ENCODE measurements around the gene PACS2.
"Not testable (repeated sequence)": the region's sequence is repeated elsewhere in the genome, so short reads cannot be mapped to it uniquely, and the experiment has no call there.

The PACS2 gene

GRCh38 chr14:105316968-105317510 is 2.5 kb downstream of the PACS2 start:
- Mint-ChIP-seq H3K27ac (no peak overlapping the region), H3K9me3 (ENCODE audit: low read depth) (no peaks in the 10 kb centered on the region), H3K36me3 (no peaks in the 10 kb centered on the region), H3K27me3 (no peaks in the 10 kb centered on the region), H3K4me3 (peak overlapping the region; percentile 49), H3K4me1 (ENCODE audit: low read depth) (peaks cover 32% of the 10 kb centered on the region)

DNA sequence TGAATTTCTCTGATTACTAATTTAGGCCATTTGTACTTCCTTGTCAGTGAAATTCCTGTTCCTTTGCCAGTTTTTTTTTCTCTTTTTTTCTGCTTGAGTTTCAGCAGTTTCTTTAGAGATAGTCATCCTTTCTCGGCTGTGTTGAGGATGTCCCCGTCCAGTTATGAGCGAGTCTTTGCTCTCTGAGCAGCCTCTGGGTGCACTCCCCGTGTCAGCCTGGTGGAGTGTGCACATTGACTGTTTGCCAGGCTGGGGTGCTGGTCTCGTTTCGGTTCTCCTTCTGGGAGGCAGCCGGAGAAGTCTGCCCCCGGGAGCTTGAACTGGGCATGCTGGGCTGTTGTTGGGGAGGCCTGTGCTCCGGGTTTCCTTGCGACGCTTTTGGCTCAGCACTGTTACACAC is 3.0 kb downstream of the PACS2 start:
- Mint-ChIP-seq H3K27me3 (no peaks in the 10 kb centered on the region), H3K4me1 (ENCODE audit: low read depth) (peaks cover 34% of the 10 kb centered on the region), H3K27ac (no peak overlapping the region), H3K36me3 (no peaks in the 10 kb centered on the region), H3K4me3 (no peak overlapping the region), H3K9me3 (ENCODE audit: low read depth) (no peaks in the 10 kb centered on the region)

DNA sequence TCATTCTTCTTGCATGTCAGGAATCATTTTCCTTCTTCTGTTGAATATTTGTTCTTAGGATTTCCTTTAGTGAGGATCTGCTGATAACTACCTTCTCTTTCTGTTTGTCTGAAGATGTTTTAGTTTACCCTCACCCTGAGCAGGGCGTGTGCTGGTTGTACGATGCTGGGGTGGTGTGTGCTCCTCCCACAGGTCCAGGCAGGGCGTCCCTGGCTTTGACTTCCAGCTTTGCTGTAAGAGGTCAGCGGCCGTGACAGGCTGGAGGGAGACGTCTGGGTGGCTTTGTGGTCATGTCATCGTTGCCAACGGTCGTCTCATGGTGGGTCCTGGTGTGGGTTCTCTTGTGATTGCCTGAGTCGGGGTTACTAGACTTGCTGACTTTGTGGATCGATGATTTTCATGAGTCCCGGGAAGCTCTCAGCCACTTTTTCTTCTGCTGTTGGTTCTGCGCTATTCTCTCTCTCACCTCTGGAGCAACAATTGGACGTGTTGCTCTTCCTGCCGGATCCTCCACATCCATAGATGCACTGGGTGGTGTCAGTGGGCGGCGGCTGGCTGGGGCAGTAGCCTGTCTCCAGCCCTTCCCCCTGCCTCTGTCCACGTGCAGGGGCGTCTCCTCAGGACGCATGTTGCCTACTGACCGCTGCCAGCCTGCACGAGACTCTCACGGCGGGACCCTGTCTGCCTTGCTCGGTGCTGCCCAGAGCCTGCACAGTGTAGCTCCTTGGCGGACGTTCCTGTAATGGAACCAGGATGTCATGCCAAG is 8.4 kb downstream of the PACS2 start:
- no peaks in the 10 kb centered on the region for H3K9me3 Mint-ChIP-seq (ENCODE audit: low read depth)
- no peak overlapping the region for H3K27ac Mint-ChIP-seq
- peaks cover 16% of the 10 kb centered on the region for H3K4me1 Mint-ChIP-seq (ENCODE audit: low read depth)
- H3K27me3 Mint-ChIP-seq: no peaks in the 10 kb centered on the region
- peaks cover 4% of the 10 kb centered on the region for H3K36me3 Mint-ChIP-seq
- no peak overlapping the region for H3K4me3 Mint-ChIP-seq

GRCh38 chr14:105323663-105324062 is 9.1 kb downstream of the PACS2 start:
- Mint-ChIP-seq H3K36me3 (peaks cover 4% of the 10 kb centered on the region), H3K9me3 (ENCODE audit: low read depth) (no peaks in the 10 kb centered on the region), H3K4me3 (no peak overlapping the region), H3K27me3 (no peaks in the 10 kb centered on the region), H3K27ac (no peak overlapping the region), H3K4me1 (ENCODE audit: low read depth) (peaks cover 20% of the 10 kb centered on the region)

DNA sequence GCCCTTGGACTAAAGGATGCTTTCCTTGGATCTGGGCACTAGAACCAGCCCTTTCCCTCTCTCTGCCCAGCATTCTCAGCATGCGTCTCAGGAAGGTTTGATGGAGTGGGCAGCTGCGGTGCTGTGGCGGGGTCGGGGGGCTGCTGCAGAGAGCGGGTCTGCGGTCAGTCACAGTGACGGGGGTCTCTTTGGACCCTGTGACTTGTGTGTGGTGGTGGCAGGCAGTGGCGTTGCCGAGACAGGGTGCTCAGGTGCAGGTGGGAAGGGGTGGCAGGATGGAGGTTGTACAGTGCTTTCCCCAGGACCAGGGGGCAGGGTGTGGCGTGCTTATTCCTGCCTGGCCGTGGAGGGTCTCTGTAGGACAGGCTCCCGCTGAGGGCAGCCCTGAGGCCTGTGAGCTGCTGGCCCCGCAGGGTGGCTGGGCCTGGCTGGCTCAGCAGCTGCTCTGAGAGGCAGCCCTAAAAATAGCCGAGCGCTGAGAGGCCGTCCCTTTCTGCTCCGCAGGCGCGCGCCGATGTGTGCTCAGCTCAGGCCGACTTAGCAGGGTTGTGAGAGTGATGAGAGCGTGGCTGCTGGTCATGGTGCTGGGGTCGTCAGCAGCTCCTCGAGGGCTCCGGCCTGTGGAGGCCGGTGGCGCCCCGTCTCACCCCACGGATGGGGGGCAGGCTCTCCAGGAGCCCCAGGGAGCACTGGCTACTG is 9.7 kb downstream of the PACS2 start:
- no peaks in the 10 kb centered on the region for H3K9me3 Mint-ChIP-seq (ENCODE audit: low read depth)
- H3K4me1 Mint-ChIP-seq (ENCODE audit: low read depth): peaks cover 24% of the 10 kb centered on the region
- no peaks in the 10 kb centered on the region for H3K27me3 Mint-ChIP-seq
- H3K27ac Mint-ChIP-seq: no peak overlapping the region
- H3K36me3 Mint-ChIP-seq: peaks cover 4% of the 10 kb centered on the region
- no peak overlapping the region for H3K4me3 Mint-ChIP-seq

DNA sequence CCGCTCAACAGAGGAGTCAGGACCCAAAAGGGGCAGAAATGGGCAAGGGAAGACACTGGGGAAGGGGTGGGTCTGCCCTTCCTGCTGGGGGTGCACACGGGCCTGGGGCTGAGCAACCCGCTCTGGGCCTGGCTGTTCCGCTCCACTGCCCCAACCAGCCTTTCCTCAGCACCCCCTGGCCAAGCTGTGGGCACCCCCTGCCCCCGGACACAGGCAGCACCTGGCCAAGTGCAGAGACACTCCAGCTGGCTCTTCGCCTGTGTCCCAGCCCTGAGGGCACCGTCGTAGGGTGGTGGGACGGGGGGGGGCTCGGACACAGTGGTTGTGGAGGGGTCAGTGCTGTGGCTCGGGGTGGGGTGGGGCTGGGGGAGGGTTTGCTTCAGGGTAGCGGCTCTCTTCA is 10.3 kb downstream of the PACS2 start:
- peaks cover 24% of the 10 kb centered on the region for H3K4me1 Mint-ChIP-seq (ENCODE audit: low read depth)
- H3K27ac Mint-ChIP-seq: no peak overlapping the region
- H3K27me3 Mint-ChIP-seq: no peaks in the 10 kb centered on the region
- peaks cover 4% of the 10 kb centered on the region for H3K36me3 Mint-ChIP-seq
- no peak overlapping the region for H3K4me3 Mint-ChIP-seq
- H3K9me3 Mint-ChIP-seq (ENCODE audit: low read depth): no peaks in the 10 kb centered on the region

GRCh38 chr14:105325303-105325702 is 10.8 kb downstream of the PACS2 start:
- peaks cover 4% of the 10 kb centered on the region for H3K36me3 Mint-ChIP-seq
- no peak overlapping the region for H3K4me3 Mint-ChIP-seq
- no peak overlapping the region for H3K27ac Mint-ChIP-seq
- no peaks in the 10 kb centered on the region for H3K9me3 Mint-ChIP-seq (ENCODE audit: low read depth)
- H3K27me3 Mint-ChIP-seq: no peaks in the 10 kb centered on the region
- H3K4me1 Mint-ChIP-seq (ENCODE audit: low read depth): peaks cover 25% of the 10 kb centered on the region

DNA sequence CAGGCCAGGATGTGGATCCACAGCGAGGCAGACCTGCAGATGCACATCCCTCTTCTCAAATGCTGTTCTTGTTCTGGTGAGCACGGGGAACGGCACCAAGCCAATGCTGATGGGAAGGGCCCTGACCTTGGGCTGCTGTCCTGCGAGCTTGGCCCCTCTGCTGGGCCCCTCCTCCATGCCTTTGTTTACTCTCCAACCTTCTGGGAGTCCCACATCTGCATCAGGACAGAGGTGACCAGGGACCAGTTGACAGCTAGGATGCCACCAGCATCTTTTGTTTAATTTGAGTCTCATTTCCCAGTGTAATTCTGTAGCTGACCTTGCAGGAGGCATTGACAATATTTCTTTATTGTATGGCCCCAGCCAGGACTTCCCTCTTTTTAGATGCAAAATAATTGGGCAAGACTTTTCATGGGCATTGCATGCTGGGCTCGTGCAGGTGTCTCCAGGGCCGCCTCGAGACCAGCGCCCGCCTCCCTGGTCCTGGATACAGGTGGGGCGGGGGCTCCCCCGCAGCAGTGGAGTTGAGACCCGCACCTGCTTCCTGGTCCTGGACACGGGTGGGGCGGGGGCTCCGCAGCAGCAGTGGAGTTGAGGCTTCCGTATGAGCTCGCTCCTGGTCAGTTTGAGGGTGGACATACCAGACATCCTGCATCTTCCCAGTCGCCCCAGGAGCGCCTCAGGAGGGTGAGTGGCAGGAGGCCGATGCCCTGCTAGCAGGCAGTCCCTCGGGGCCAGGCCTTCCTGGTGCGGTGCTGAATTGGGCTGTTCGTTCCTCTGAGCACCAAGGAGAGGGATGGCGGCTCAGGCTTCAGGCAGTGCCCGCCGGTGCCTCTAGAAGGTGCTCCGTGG is 11.4 kb downstream of the PACS2 start:
- H3K9me3 Mint-ChIP-seq (ENCODE audit: low read depth): no peaks in the 10 kb centered on the region
- no peak overlapping the region for H3K27ac Mint-ChIP-seq
- peaks cover 27% of the 10 kb centered on the region for H3K4me1 Mint-ChIP-seq (ENCODE audit: low read depth)
- peaks cover 4% of the 10 kb centered on the region for H3K36me3 Mint-ChIP-seq
- no peak overlapping the region for H3K4me3 Mint-ChIP-seq
- no peaks in the 10 kb centered on the region for H3K27me3 Mint-ChIP-seq

DNA sequence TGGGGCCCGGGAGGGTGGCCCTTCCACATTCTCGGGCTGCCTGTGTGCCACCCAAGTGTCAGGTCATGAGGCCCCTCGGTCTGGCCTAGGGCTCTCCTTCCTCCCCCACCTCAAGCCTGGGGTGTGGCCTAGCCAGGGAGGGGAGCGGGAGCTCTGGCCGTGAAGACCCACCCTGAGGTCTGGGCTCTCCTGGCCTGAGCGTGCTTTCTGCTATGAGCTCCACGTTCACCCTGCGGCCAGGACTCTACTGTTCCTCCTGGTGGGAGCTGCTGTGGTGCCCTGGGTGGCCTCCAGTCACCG is 12.0 kb downstream of the PACS2 start:
- peaks cover 4% of the 10 kb centered on the region for H3K36me3 Mint-ChIP-seq
- peaks cover 32% of the 10 kb centered on the region for H3K4me1 Mint-ChIP-seq (ENCODE audit: low read depth)
- no peaks in the 10 kb centered on the region for H3K9me3 Mint-ChIP-seq (ENCODE audit: low read depth)
- H3K27ac Mint-ChIP-seq: no peak overlapping the region
- H3K4me3 Mint-ChIP-seq: no peak overlapping the region
- H3K27me3 Mint-ChIP-seq: no peaks in the 10 kb centered on the region

DNA sequence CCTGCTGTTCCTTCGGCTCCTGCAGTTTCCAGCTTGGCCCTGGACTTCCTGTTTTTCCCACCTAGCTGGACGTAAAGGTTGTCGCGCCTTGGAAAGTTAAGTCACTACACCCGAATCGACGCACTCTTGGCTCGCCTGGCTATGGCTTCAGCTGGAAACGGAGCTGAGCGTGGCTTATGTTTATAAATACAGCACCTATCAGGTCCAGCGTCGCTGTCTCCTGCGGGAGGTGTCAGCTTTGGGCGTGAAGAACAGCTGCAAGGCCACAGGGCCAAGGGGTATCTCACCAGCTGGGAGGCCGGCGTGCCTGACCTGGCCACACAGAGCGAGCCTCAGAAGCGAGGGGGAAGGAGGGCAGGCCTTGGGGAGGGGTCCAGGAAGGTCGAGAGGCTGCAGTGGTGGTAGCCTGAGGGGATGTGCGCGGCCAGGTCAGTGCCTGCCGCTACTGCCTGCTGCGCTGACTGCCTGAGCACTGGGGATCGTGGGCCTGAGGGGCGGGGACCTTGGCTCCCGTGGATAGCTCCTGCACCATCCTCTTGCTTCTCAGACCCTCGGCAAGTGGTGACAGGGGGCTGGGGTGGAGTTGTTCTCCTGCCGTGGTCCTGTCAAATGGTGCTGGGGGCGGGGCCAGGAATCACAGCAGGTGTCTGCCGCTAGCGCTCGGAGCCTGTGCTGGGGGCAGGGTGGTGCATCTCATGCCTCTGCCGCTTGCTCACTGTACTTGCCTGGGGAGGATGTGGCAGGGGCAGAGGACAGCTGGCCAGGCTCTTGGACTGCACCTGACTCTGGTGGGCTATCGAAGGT is 12.5 kb downstream of the PACS2 start:
- peaks cover 38% of the 10 kb centered on the region for H3K4me1 Mint-ChIP-seq (ENCODE audit: low read depth)
- H3K36me3 Mint-ChIP-seq: peaks cover 4% of the 10 kb centered on the region
- H3K4me3 Mint-ChIP-seq: no peak overlapping the region
- H3K27me3 Mint-ChIP-seq: no peaks in the 10 kb centered on the region
- H3K27ac Mint-ChIP-seq: no peak overlapping the region
- no peaks in the 10 kb centered on the region for H3K9me3 Mint-ChIP-seq (ENCODE audit: low read depth)

GRCh38 chr14:105327695-105328045 is 13.1 kb downstream of the PACS2 start:
- H3K9me3 Mint-ChIP-seq (ENCODE audit: low read depth); H3K27me3 Mint-ChIP-seq; H3K4me3 Mint-ChIP-seq; H3K27ac Mint-ChIP-seq; H3K36me3 Mint-ChIP-seq: not testable (repeated sequence)
- peaks cover 36% of the 10 kb centered on the region for H3K4me1 Mint-ChIP-seq (ENCODE audit: low read depth)

DNA sequence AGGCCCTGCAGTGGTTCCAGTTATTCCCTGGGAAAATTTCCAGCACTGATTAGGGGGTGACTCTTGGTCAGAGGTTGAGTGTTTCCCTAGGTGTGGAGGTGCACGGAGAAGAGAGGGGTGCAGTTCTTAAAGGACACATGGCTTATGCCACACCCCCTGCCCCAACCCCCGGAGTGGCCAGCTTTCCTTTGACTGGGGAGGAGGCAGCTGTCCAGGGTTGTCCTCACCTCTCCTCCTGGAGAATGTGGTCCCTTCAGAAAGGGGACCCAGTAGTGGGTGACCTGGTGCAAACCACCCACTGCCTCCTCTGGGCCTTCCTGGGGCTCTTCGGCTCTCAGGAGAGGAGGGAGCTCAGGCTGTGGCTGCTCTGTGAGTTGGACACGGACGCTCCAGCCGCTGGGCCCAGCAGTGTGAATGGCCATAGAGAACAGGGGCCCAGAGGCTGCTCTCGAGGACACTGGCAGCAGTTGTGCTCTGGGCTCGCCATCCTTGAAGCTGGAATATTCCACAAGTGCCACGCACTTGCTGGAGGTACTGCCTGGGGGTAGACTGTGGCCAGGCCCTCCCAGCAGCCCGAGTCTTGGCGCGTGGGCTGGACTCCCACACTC is 13.6 kb downstream of the PACS2 start:
- no peaks in the 10 kb centered on the region for H3K27me3 Mint-ChIP-seq
- peaks cover 32% of the 10 kb centered on the region for H3K4me1 Mint-ChIP-seq (ENCODE audit: low read depth)
- H3K4me3 Mint-ChIP-seq: no peak overlapping the region
- peaks cover 3% of the 10 kb centered on the region for H3K36me3 Mint-ChIP-seq
- H3K9me3 Mint-ChIP-seq (ENCODE audit: low read depth): no peaks in the 10 kb centered on the region
- H3K27ac Mint-ChIP-seq: no peak overlapping the region

GRCh38 chr14:105328678-105329390 is 14.3 kb downstream of the PACS2 start:
- no peaks in the 10 kb centered on the region for H3K27me3 Mint-ChIP-seq
- peaks cover 29% of the 10 kb centered on the region for H3K4me1 Mint-ChIP-seq (ENCODE audit: low read depth)
- H3K36me3 Mint-ChIP-seq: no peaks in the 10 kb centered on the region
- no peak overlapping the region for H3K4me3 Mint-ChIP-seq
- H3K27ac Mint-ChIP-seq: no peak overlapping the region
- H3K9me3 Mint-ChIP-seq (ENCODE audit: low read depth): no peaks in the 10 kb centered on the region

Data from activated naive CD8-positive, alpha-beta T cell (primary cell).